Liver (tissue), 9 donors: ENCODE data around the gene FAM20C. TPM values are rescaled to one million over a fixed set of nuclear protein-coding genes. Genes with fewer than 3 reads are reported as not detected.

Experiments
- DNase-seq: peaks from one replicate; pipeline ENCODE4 v3.0.0-alpha.2; 2017; ENCODE audit warnings: low spot score
- H3K27ac ChIP-seq, 2 donors: one replicate each; pipeline ENCODE4 v1.7.0; 2013; ENCODE audit warnings: inconsistent platforms in 2 of 2, low read length in 2 of 2, control low read depth in 1 of 2, low read depth in 1 of 2, mild to moderate bottlenecking in 1 of 2
- H3K27me3 ChIP-seq, 4 donors: one replicate each; pipeline versions ENCODE4 v1.6.1 to v1.7.0; 2013; ENCODE audit warnings: low read length in 3 of 4, inconsistent platforms in 1 of 4, mild to moderate bottlenecking in 1 of 4, moderate library complexity in 1 of 4; ENCODE audit not compliant: control insufficient read depth in 4 of 4, insufficient read depth in 4 of 4
- H3K36me3 ChIP-seq, 4 donors: one replicate each; pipeline versions ENCODE4 v1.6.1 to v1.7.0; 2013; ENCODE audit warnings: low read length in 3 of 4, mild to moderate bottlenecking in 3 of 4, low read depth in 1 of 4, moderate library complexity in 1 of 4; ENCODE audit not compliant: control insufficient read depth in 4 of 4, insufficient read depth in 3 of 4
- H3K4me1 ChIP-seq, 4 donors: one replicate each; pipeline versions ENCODE4 v1.6.1 to v1.7.0; 2013; ENCODE audit warnings: low read length in 3 of 4, mild to moderate bottlenecking in 3 of 4, moderate library complexity in 1 of 4; ENCODE audit not compliant: control insufficient read depth in 4 of 4, insufficient read depth in 4 of 4
- H3K4me3 ChIP-seq, 3 donors: one replicate each; pipeline versions ENCODE4 v1.6.1 to v1.7.0; 2013; ENCODE audit warnings: low read length in 3 of 3, control low read depth in 1 of 3, low read depth in 1 of 3, mild to moderate bottlenecking in 1 of 3
- H3K9ac ChIP-seq, 2 donors: one replicate each; pipeline ENCODE4 v1.7.0; 2013; ENCODE audit warnings: low read length in 2 of 2, mild to moderate bottlenecking in 2 of 2, moderate library complexity in 2 of 2, control low read depth in 1 of 2, low read depth in 1 of 2
- H3K9me3 ChIP-seq, 4 donors: one replicate each; pipeline versions ENCODE4 v1.6.1 to v1.7.0; 2013; ENCODE audit warnings: low read length in 3 of 4; ENCODE audit not compliant: control insufficient read depth in 4 of 4
- ATF3 ChIP-seq: IDR thresholded peaks from 2 replicates; pipeline ENCODE4 v1.6.1; 2016; ENCODE audit warnings: antibody characterized with exemption
- CTCF ChIP-seq: fragments of 150-350 bp; IDR thresholded peaks from 2 replicates; pipeline ENCODE4 v1.5.1; 2017; ENCODE audit warnings: improper control_type of control experiment, low read depth, low read length; ENCODE audit not compliant: missing input control
- EGR1 ChIP-seq, 2 donors: IDR thresholded peaks; 2 replicates each; pipeline ENCODE4 v1.6.1; 2016 to 2018; ENCODE audit warnings: antibody characterized with exemption in 2 of 2, low read depth in 2 of 2
- FOXA1 ChIP-seq: IDR thresholded peaks from 2 replicates; pipeline ENCODE4 v1.6.1; 2016; ENCODE audit warnings: antibody characterized with exemption
- FOXA2 ChIP-seq: IDR thresholded peaks from 2 replicates; pipeline ENCODE4 v1.6.1; 2016; ENCODE audit warnings: antibody characterized with exemption
- GABPA ChIP-seq, 2 donors: IDR thresholded peaks in 1 of 2; conservative IDR thresholded peaks in 1 of 2; 2 replicates each; pipeline ENCODE4 v1.6.1; 2016; ENCODE audit warnings: antibody characterized with exemption in 2 of 2, mild to moderate bottlenecking in 1 of 2, moderate library complexity in 1 of 2
- HNF4A ChIP-seq, 2 donors: conservative IDR thresholded peaks; 2 replicates each; pipeline ENCODE4 v1.6.1; 2016; ENCODE audit warnings: antibody characterized with exemption in 2 of 2, mild to moderate bottlenecking in 2 of 2
- HNF4G ChIP-seq: IDR thresholded peaks from 2 replicates; pipeline ENCODE4 v1.6.1; 2016; ENCODE audit warnings: antibody characterized with exemption
- JUND ChIP-seq, 2 donors: IDR thresholded peaks; 2 replicates each; pipeline ENCODE4 v1.6.1; 2016; ENCODE audit warnings: antibody characterized with exemption in 2 of 2
- MAX ChIP-seq: IDR thresholded peaks from 2 replicates; pipeline ENCODE4 v1.6.1; 2016; ENCODE audit warnings: antibody characterized with exemption
- NR2F2 ChIP-seq: IDR thresholded peaks from 2 replicates; pipeline ENCODE4 v1.6.1; 2016; ENCODE audit warnings: antibody characterized with exemption
- RAD21 ChIP-seq, 2 donors: IDR thresholded peaks; 2 replicates each; pipeline ENCODE4 v1.6.1; 2016; ENCODE audit warnings: antibody characterized with exemption in 2 of 2, mild to moderate bottlenecking in 2 of 2
- REST ChIP-seq: IDR thresholded peaks from 2 replicates; pipeline ENCODE4 v1.6.1; 2016; ENCODE audit warnings: antibody characterized with exemption, mild to moderate bottlenecking
- RXRA ChIP-seq, 2 donors: IDR thresholded peaks; 2 replicates each; pipeline ENCODE4 v1.6.1; 2017 to 2018; ENCODE audit warnings: antibody characterized with exemption in 2 of 2, mild to moderate bottlenecking in 1 of 2
- SP1 ChIP-seq: IDR thresholded peaks from 2 replicates; pipeline ENCODE4 v1.6.1; 2018; ENCODE audit warnings: antibody characterized with exemption, mild to moderate bottlenecking
- TAF1 ChIP-seq: conservative IDR thresholded peaks from 2 replicates; pipeline ENCODE4 v1.6.1; 2016; ENCODE audit warnings: antibody characterized with exemption, mild to moderate bottlenecking
- YY1 ChIP-seq: IDR thresholded peaks from 2 replicates; pipeline ENCODE4 v1.6.1; 2016; ENCODE audit warnings: antibody characterized with exemption, mild to moderate bottlenecking
- ZBTB33 ChIP-seq: IDR thresholded peaks from 2 replicates; pipeline ENCODE4 v1.6.1; 2016; ENCODE audit warnings: antibody characterized with exemption
- WGBS: extraction: QIAGEN DNeasy Blood & Tissue Kit; methylation state at CpG from one replicate; pipeline ENCODE4 v1.1.7; 2013; 5-methylcytosine and 5-hydroxymethylcytosine counted together
- polyA plus RNA-seq, 2 donors: library from polyadenylated mRNA; stranded (reverse) in 1 of 2; unstranded in 1 of 2; fragments of 200-250 nt in 1 of 2; fragments of >200 nt in 1 of 2; fragmentation: Nextera tagmentation in 1 of 2; extraction: Ambion mirVana in 1 of 2; gene quantifications; one replicate each; pipeline versions ENCODE4 v1.2.1 to v1.2.3, GENCODE V29; 2013 to 2015
- total RNA-seq, 2 donors: library from RNA; depleted of rRNA; stranded (reverse); fragments of >200 nt; gene quantifications; one replicate each; pipeline ENCODE4 v1.2.3, GENCODE V29; 2014
- donor health status: healthy.
- donor health status: healthy.
- donor health status: healthy.
- donor health status: healthy.
- donor health status: healthy.

Gene FAM20C
- total and polyA plus RNA-seq, 4 donors: 13.4 to 40.4 (median 31.5) TPM

GRCh38 chr7:255038-255435 lies 62.7 kb downstream of the FAM20C start:
- no peak overlapping the region for H3K27ac ChIP-seq
- no peak overlapping the region for H3K4me3 ChIP-seq
- WGBS: 96% methylated on average over 19 of the region's 19 CpGs
- no peak for DNase-seq
- no peak overlapping the region for H3K9ac ChIP-seq
- no peaks in the 10 kb centered on the region for H3K4me1 ChIP-seq
- no peaks in the 10 kb centered on the region for H3K27me3 ChIP-seq
- TF ChIP-seq RXRA (IDR thresholded peaks at IDR 0.05) (no peak), SP1 (no peak), EGR1 (IDR thresholded peaks at IDR 0.05; ENCODE audit: low read depth in 2 of 2) (no peak), YY1 (no peak), RAD21 (IDR thresholded peaks at IDR 0.05) (no peak), MAX (no peak), FOXA2 (no peak), JUND (IDR thresholded peaks at IDR 0.05) (no peak), CTCF (no peak), FOXA1 (no peak), NR2F2 (no peak), GABPA (IDR thresholded peaks at IDR 0.05 in 1 of 2, conservative IDR thresholded peaks at IDR 0.05 in 1 of 2) (no peak), HNF4A (conservative IDR thresholded peaks at IDR 0.05) (no peak), HNF4G (no peak), ATF3 (no peak), ZBTB33 (no peak), REST (no peak), TAF1 (no peak)
- peaks cover 23 to 69% (median 34%) of the 10 kb centered on the region in 4 donors for H3K36me3 ChIP-seq
- no peaks in the 10 kb centered on the region for H3K9me3 ChIP-seq
